Liver (tissue), 9 donors: Measurements from ENCODE around the gene DNAAF1. TPM values are rescaled to one million over a fixed set of nuclear protein-coding genes. Genes with fewer than 3 reads are reported as not detected.

ENCODE experiments used
- DNase-seq: peaks from one replicate; pipeline ENCODE4 v3.0.0-alpha.2; 2017; ENCODE audit warnings: low spot score
- H3K27ac ChIP-seq, 2 donors: one replicate each; pipeline ENCODE4 v1.7.0; 2013; ENCODE audit warnings: inconsistent platforms in 2 of 2, low read length in 2 of 2, control low read depth in 1 of 2, low read depth in 1 of 2, mild to moderate bottlenecking in 1 of 2
- H3K27me3 ChIP-seq, 4 donors: one replicate each; pipeline versions ENCODE4 v1.6.1 to v1.7.0; 2013; ENCODE audit warnings: low read length in 3 of 4, inconsistent platforms in 1 of 4, mild to moderate bottlenecking in 1 of 4, moderate library complexity in 1 of 4; ENCODE audit not compliant: control insufficient read depth in 4 of 4, insufficient read depth in 4 of 4
- H3K36me3 ChIP-seq, 4 donors: one replicate each; pipeline versions ENCODE4 v1.6.1 to v1.7.0; 2013; ENCODE audit warnings: low read length in 3 of 4, mild to moderate bottlenecking in 3 of 4, low read depth in 1 of 4, moderate library complexity in 1 of 4; ENCODE audit not compliant: control insufficient read depth in 4 of 4, insufficient read depth in 3 of 4
- H3K4me1 ChIP-seq, 4 donors: one replicate each; pipeline versions ENCODE4 v1.6.1 to v1.7.0; 2013; ENCODE audit warnings: low read length in 3 of 4, mild to moderate bottlenecking in 3 of 4, moderate library complexity in 1 of 4; ENCODE audit not compliant: control insufficient read depth in 4 of 4, insufficient read depth in 4 of 4
- H3K4me3 ChIP-seq, 3 donors: one replicate each; pipeline versions ENCODE4 v1.6.1 to v1.7.0; 2013; ENCODE audit warnings: low read length in 3 of 3, control low read depth in 1 of 3, low read depth in 1 of 3, mild to moderate bottlenecking in 1 of 3
- H3K9ac ChIP-seq, 2 donors: one replicate each; pipeline ENCODE4 v1.7.0; 2013; ENCODE audit warnings: low read length in 2 of 2, mild to moderate bottlenecking in 2 of 2, moderate library complexity in 2 of 2, control low read depth in 1 of 2, low read depth in 1 of 2
- H3K9me3 ChIP-seq, 4 donors: one replicate each; pipeline versions ENCODE4 v1.6.1 to v1.7.0; 2013; ENCODE audit warnings: low read length in 3 of 4; ENCODE audit not compliant: control insufficient read depth in 4 of 4
- EGR1 ChIP-seq, 2 donors: IDR thresholded peaks; 2 replicates each; pipeline ENCODE4 v1.6.1; 2016 to 2018; ENCODE audit warnings: antibody characterized with exemption in 2 of 2, low read depth in 2 of 2
- FOXA1 ChIP-seq: IDR thresholded peaks from 2 replicates; pipeline ENCODE4 v1.6.1; 2016; ENCODE audit warnings: antibody characterized with exemption
- FOXA2 ChIP-seq: IDR thresholded peaks from 2 replicates; pipeline ENCODE4 v1.6.1; 2016; ENCODE audit warnings: antibody characterized with exemption
- GABPA ChIP-seq, 2 donors: IDR thresholded peaks in 1 of 2; conservative IDR thresholded peaks in 1 of 2; 2 replicates each; pipeline ENCODE4 v1.6.1; 2016; ENCODE audit warnings: antibody characterized with exemption in 2 of 2, mild to moderate bottlenecking in 1 of 2, moderate library complexity in 1 of 2
- HNF4A ChIP-seq, 2 donors: conservative IDR thresholded peaks; 2 replicates each; pipeline ENCODE4 v1.6.1; 2016; ENCODE audit warnings: antibody characterized with exemption in 2 of 2, mild to moderate bottlenecking in 2 of 2
- HNF4G ChIP-seq: IDR thresholded peaks from 2 replicates; pipeline ENCODE4 v1.6.1; 2016; ENCODE audit warnings: antibody characterized with exemption
- JUND ChIP-seq, 2 donors: IDR thresholded peaks; 2 replicates each; pipeline ENCODE4 v1.6.1; 2016; ENCODE audit warnings: antibody characterized with exemption in 2 of 2
- NR2F2 ChIP-seq: IDR thresholded peaks from 2 replicates; pipeline ENCODE4 v1.6.1; 2016; ENCODE audit warnings: antibody characterized with exemption
- RAD21 ChIP-seq, 2 donors: IDR thresholded peaks; 2 replicates each; pipeline ENCODE4 v1.6.1; 2016; ENCODE audit warnings: antibody characterized with exemption in 2 of 2, mild to moderate bottlenecking in 2 of 2
- RXRA ChIP-seq, 2 donors: IDR thresholded peaks; 2 replicates each; pipeline ENCODE4 v1.6.1; 2017 to 2018; ENCODE audit warnings: antibody characterized with exemption in 2 of 2, mild to moderate bottlenecking in 1 of 2
- SP1 ChIP-seq: IDR thresholded peaks from 2 replicates; pipeline ENCODE4 v1.6.1; 2018; ENCODE audit warnings: antibody characterized with exemption, mild to moderate bottlenecking
- TAF1 ChIP-seq: conservative IDR thresholded peaks from 2 replicates; pipeline ENCODE4 v1.6.1; 2016; ENCODE audit warnings: antibody characterized with exemption, mild to moderate bottlenecking
- YY1 ChIP-seq: IDR thresholded peaks from 2 replicates; pipeline ENCODE4 v1.6.1; 2016; ENCODE audit warnings: antibody characterized with exemption, mild to moderate bottlenecking
- WGBS: extraction: QIAGEN DNeasy Blood & Tissue Kit; methylation state at CpG from one replicate; pipeline ENCODE4 v1.1.7; 2013; 5-methylcytosine and 5-hydroxymethylcytosine counted together
- polyA plus RNA-seq, 2 donors: library from polyadenylated mRNA; stranded (reverse) in 1 of 2; unstranded in 1 of 2; fragments of 200-250 nt in 1 of 2; fragments of >200 nt in 1 of 2; fragmentation: Nextera tagmentation in 1 of 2; extraction: Ambion mirVana in 1 of 2; gene quantifications; one replicate each; pipeline versions ENCODE4 v1.2.1 to v1.2.3, GENCODE V29; 2013 to 2015
- total RNA-seq, 2 donors: library from RNA; depleted of rRNA; stranded (reverse); fragments of >200 nt; gene quantifications; one replicate each; pipeline ENCODE4 v1.2.3, GENCODE V29; 2014
- TF ChIP-seq, protein P1 (sequence below): IDR thresholded peaks from 2 replicates; pipeline ENCODE4 v1.6.1; 2016; ENCODE audit warnings: antibody characterized with exemption
- TF ChIP-seq, protein P2 (sequence below): fragments of 150-350 bp; IDR thresholded peaks from 2 replicates; pipeline ENCODE4 v1.5.1; 2017; ENCODE audit warnings: improper control_type of control experiment, low read depth, low read length; ENCODE audit not compliant: missing input control
- TF ChIP-seq, protein P3 (sequence below): IDR thresholded peaks from 2 replicates; pipeline ENCODE4 v1.6.1; 2016; ENCODE audit warnings: antibody characterized with exemption
- TF ChIP-seq, protein P4 (sequence below): IDR thresholded peaks from 2 replicates; pipeline ENCODE4 v1.6.1; 2016; ENCODE audit warnings: antibody characterized with exemption
- donor health status: healthy.
- donor health status: healthy.
- donor health status: healthy.
- donor health status: healthy.
- donor health status: healthy.

The DNAAF1 gene
- total and polyA plus RNA-seq, 4 donors = under 0.01 to 0.08 (median 0.06) TPM; not detected in 1

DNA sequence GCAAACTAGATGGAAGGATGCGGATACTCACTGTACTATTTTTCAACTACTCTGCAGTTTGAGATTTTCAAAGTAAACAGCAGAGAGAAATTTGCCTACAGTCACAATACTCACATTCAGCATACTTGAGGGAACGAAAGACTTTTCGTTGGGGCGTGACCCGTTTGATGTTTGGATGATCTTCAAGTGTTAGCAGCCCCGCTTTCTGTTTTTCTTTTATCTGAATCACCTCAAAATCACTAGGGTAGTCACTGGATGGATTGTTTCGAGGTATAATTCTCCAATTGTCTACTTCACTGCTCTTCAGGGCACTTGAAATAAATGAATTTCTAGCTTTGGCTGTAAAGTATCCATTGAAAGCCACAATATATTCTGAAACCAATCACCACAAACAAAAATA, 46.2 kb upstream of the DNAAF1 start:
- H3K27ac ChIP-seq = no peak overlapping the region

DNA sequence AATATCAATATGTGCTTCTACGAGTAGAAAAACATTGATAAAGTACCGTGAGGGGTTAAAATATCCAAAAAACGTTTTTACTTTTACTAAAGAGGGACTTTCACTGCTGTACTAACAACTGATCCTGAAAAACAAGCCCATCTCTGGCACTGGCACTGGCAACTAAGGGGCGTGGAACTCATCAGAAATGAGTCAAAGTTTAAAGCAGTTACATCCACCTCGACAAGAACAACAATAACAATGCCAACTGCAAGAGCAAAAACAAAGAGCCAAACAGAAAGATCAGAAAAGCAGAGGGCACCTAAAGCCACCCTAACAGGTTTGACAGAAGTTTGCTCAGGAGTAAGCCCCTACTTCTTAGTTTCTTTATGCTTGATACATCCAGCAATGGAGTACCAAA, 41.4 kb upstream of the DNAAF1 start:
- no peak for TF ChIP-seq FOXA2
- no peak for TF ChIP-seq RXRA (IDR thresholded peaks at IDR 0.05)
- no peak for TF ChIP-seq NR2F2
- TF ChIP-seq HNF4A (conservative IDR thresholded peaks at IDR 0.05) = no peak
- TF ChIP-seq, protein P1, sequence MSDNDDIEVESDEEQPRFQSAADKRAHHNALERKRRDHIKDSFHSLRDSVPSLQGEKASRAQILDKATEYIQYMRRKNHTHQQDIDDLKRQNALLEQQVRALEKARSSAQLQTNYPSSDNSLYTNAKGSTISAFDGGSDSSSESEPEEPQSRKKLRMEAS = no peak
- no peak for TF ChIP-seq YY1
- TF ChIP-seq JUND (IDR thresholded peaks at IDR 0.05) = no peak
- TF ChIP-seq FOXA1 = no peak
- TF ChIP-seq GABPA (IDR thresholded peaks at IDR 0.05 in 1 of 2, conservative IDR thresholded peaks at IDR 0.05 in 1 of 2) = no peak
- TF ChIP-seq, protein P2, sequence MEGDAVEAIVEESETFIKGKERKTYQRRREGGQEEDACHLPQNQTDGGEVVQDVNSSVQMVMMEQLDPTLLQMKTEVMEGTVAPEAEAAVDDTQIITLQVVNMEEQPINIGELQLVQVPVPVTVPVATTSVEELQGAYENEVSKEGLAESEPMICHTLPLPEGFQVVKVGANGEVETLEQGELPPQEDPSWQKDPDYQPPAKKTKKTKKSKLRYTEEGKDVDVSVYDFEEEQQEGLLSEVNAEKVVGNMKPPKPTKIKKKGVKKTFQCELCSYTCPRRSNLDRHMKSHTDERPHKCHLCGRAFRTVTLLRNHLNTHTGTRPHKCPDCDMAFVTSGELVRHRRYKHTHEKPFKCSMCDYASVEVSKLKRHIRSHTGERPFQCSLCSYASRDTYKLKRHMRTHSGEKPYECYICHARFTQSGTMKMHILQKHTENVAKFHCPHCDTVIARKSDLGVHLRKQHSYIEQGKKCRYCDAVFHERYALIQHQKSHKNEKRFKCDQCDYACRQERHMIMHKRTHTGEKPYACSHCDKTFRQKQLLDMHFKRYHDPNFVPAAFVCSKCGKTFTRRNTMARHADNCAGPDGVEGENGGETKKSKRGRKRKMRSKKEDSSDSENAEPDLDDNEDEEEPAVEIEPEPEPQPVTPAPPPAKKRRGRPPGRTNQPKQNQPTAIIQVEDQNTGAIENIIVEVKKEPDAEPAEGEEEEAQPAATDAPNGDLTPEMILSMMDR = no peak
- no peak for TF ChIP-seq HNF4G
- no peak for TF ChIP-seq RAD21 (IDR thresholded peaks at IDR 0.05)
- TF ChIP-seq TAF1 = no peak
- TF ChIP-seq, protein P3, sequence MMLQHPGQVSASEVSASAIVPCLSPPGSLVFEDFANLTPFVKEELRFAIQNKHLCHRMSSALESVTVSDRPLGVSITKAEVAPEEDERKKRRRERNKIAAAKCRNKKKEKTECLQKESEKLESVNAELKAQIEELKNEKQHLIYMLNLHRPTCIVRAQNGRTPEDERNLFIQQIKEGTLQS = no peak
- Histone ChIP-seq H3K4me1 (no peaks in the 10 kb centered on the region), H3K9me3 (no peaks in the 10 kb centered on the region), H3K4me3 (no peak overlapping the region), H3K27me3 (no peaks in the 10 kb centered on the region), H3K36me3 (peaks cover 0 to 5% (median 4%) of the 10 kb centered on the region in 4 donors), H3K9ac (no peak overlapping the region), H3K27ac (no peak overlapping the region)
- WGBS = 60% methylated on average over 5 of the region's 5 CpGs
- DNase-seq = no peak

More for the DNA sequence above, 46.2 kb upstream of the DNAAF1 start:
- H3K9me3 ChIP-seq = no peaks in the 10 kb centered on the region
- peaks cover 6 to 26% (median 19%) of the 10 kb centered on the region in 4 donors for H3K36me3 ChIP-seq
- H3K4me3 ChIP-seq = no peak overlapping the region
- no peak for DNase-seq
- TF ChIP-seq FOXA2 (no peak), GABPA (IDR thresholded peaks at IDR 0.05 in 1 of 2, conservative IDR thresholded peaks at IDR 0.05 in 1 of 2) (no peak), EGR1 (IDR thresholded peaks at IDR 0.05; ENCODE audit: low read depth in 2 of 2) (no peak), TAF1 (no peak), SP1 (no peak), FOXA1 (no peak), NR2F2 (no peak), YY1 (no peak), RXRA (IDR thresholded peaks at IDR 0.05) (no peak), JUND (IDR thresholded peaks at IDR 0.05) (no peak)
- TF ChIP-seq, protein P3 = no peak
- 96% methylated on average over 7 of the region's 7 CpGs for WGBS
- H3K27me3 ChIP-seq = no peaks in the 10 kb centered on the region
- peaks cover 4 to 16% (median 14%) of the 10 kb centered on the region in 4 donors for H3K4me1 ChIP-seq
- H3K9ac ChIP-seq = no peak overlapping the region

DNA sequence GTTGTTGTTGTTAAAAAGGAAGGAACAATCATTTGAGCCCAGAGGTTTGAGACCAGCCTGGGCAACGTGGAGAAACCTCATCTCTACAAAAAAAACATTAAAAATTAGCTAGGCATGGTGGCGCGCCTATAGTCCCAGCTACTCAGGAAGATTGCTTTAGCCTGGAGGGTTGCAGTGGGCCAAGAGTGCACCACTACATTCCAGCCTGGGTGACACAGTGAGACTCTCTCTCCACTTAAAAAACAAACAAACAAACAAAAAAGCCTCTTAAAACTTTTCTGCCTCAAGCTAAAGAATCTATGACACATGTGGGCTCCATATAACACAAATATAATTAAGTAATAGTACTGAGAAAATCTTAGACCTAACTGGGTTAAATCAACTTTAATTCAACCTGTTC, 40.9 kb upstream of the DNAAF1 start:
- Histone ChIP-seq H3K9ac (no peak overlapping the region), H3K4me1 (no peaks in the 10 kb centered on the region), H3K36me3 (peaks cover 0 to 4% (median 3%) of the 10 kb centered on the region in 4 donors), H3K9me3 (no peaks in the 10 kb centered on the region), H3K27ac (no peak overlapping the region), H3K27me3 (no peaks in the 10 kb centered on the region), H3K4me3 (no peak overlapping the region)
- TF ChIP-seq, protein P4, sequence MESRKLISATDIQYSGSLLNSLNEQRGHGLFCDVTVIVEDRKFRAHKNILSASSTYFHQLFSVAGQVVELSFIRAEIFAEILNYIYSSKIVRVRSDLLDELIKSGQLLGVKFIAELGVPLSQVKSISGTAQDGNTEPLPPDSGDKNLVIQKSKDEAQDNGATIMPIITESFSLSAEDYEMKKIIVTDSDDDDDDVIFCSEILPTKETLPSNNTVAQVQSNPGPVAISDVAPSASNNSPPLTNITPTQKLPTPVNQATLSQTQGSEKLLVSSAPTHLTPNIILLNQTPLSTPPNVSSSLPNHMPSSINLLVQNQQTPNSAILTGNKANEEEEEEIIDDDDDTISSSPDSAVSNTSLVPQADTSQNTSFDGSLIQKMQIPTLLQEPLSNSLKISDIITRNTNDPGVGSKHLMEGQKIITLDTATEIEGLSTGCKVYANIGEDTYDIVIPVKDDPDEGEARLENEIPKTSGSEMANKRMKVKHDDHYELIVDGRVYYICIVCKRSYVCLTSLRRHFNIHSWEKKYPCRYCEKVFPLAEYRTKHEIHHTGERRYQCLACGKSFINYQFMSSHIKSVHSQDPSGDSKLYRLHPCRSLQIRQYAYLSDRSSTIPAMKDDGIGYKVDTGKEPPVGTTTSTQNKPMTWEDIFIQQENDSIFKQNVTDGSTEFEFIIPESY = no peak
- 86% methylated on average over 3 of the region's 3 CpGs for WGBS
- DNase-seq = no peak
